Neural progenitor cell (in vitro differentiated cells): ENCODE data around the gene PAQR9.

Experiments
- CTCF ChIP-seq: fragments of 200-600 bp; sonication (generic); IDR thresholded peaks from 2 replicates; pipeline ENCODE4 v1.5.1; 2017; ENCODE audit warnings: antibody characterized with exemption, mild to moderate bottlenecking
- EZH2 ChIP-seq: fragments of 200-600 bp; sonication (generic); IDR thresholded peaks from 2 replicates; pipeline ENCODE4 v1.6.1; 2017; ENCODE audit warnings: antibody characterized with exemption, mild to moderate bottlenecking, moderate library complexity
- EZH2phosphoT487 ChIP-seq: fragments of 200-600 bp; sonication (generic); IDR thresholded peaks from 2 replicates; pipeline ENCODE4 v1.6.1; 2017; ENCODE audit warnings: antibody characterized with exemption

- TF ChIP-seq CTCF (no peak), EZH2phosphoT487 (no peak), EZH2 (no peak)
Observed at GRCh38 chr3:142999881-143000280, 36.4 kb upstream of the PAQR9 start.
